ENCODE data around the gene CEP131. TPM values are rescaled to one million over a fixed set of nuclear protein-coding genes. Genes with fewer than 3 reads are reported as not detected.

CEP131 gene
- total RNA-seq, 1 donor from 2014 or later: 15.9 TPM

DNA sequence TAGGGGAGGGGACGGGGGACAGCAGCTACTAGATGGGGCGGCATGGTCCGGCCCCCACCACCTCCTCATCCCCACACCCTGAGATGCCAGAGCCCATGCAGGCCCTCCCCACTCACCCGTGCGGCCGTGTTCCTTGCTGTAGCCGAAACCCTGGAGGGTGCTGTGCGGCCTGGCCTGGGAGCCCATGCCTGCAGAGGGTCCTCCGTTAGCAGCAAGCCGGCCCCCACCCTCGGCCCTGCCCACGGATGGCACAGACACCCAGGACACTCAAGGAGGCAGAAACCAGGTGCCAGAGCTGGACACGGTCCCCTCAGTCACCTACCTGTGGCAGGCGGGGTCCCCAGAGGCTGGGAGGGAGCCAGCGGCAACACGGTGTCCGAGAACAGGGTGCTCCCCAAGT is 10.6 kb upstream of the CEP131 start:
- H3K27ac Mint-ChIP-seq: no peak overlapping the region
- peaks cover 37% of the 10 kb centered on the region for H3K4me1 Mint-ChIP-seq
- peaks cover 37% of the 10 kb centered on the region for H3K36me3 Mint-ChIP-seq (ENCODE audit: low read depth)
- no peak for DNase-seq
- H3K27me3 Mint-ChIP-seq: no peaks in the 10 kb centered on the region
- CTCF ChIA-PET: no interaction called here
- H3K4me3 Mint-ChIP-seq: no peak overlapping the region
- intact Hi-C loops (cut with micrococcal nuclease): no loop called here
- TF ChIP-seq, protein P1, sequence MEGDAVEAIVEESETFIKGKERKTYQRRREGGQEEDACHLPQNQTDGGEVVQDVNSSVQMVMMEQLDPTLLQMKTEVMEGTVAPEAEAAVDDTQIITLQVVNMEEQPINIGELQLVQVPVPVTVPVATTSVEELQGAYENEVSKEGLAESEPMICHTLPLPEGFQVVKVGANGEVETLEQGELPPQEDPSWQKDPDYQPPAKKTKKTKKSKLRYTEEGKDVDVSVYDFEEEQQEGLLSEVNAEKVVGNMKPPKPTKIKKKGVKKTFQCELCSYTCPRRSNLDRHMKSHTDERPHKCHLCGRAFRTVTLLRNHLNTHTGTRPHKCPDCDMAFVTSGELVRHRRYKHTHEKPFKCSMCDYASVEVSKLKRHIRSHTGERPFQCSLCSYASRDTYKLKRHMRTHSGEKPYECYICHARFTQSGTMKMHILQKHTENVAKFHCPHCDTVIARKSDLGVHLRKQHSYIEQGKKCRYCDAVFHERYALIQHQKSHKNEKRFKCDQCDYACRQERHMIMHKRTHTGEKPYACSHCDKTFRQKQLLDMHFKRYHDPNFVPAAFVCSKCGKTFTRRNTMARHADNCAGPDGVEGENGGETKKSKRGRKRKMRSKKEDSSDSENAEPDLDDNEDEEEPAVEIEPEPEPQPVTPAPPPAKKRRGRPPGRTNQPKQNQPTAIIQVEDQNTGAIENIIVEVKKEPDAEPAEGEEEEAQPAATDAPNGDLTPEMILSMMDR (IDR thresholded peaks at IDR 0.05): no peak
- ATAC-seq (ENCODE audit: low read depth): no peak
- no peaks in the 10 kb centered on the region for H3K9me3 Mint-ChIP-seq
- POLR2A ChIA-PET: no interaction called here

DNA sequence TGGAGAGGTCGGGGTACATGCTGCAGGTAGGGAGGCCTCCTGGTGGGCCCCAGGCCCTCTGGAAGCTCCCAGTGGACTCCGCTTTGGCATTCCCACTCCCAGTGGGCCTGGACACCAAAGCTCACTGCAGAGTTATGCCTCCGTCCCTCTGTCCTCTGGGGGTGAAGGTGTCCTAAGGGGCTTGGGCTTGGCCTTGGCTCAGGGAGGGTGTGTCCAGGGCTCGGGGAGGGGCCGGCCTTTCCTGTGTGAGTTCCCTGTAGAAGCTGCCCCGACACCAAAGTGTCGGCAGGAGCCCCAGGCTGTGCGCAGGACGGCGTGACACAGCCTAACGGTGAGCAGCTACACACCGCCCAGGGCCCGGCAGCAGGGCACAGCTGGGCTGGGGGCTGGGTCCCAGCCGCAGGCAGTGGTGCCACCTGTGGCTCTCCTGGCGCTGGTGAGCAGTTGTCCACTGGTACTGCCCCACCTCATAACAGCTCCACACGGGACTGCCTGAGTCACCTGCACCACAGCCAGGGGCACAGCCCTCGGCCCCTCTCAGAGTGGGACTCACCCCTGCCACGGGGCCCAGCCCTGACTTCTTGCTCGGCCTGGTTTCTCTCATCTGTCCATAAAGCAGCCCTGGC is 10.0 kb upstream of the CEP131 start:
- intact Hi-C loops (cut with micrococcal nuclease): no loop called here
- no peaks in the 10 kb centered on the region for H3K9me3 Mint-ChIP-seq
- CTCF ChIA-PET: no interaction called here

DNA sequence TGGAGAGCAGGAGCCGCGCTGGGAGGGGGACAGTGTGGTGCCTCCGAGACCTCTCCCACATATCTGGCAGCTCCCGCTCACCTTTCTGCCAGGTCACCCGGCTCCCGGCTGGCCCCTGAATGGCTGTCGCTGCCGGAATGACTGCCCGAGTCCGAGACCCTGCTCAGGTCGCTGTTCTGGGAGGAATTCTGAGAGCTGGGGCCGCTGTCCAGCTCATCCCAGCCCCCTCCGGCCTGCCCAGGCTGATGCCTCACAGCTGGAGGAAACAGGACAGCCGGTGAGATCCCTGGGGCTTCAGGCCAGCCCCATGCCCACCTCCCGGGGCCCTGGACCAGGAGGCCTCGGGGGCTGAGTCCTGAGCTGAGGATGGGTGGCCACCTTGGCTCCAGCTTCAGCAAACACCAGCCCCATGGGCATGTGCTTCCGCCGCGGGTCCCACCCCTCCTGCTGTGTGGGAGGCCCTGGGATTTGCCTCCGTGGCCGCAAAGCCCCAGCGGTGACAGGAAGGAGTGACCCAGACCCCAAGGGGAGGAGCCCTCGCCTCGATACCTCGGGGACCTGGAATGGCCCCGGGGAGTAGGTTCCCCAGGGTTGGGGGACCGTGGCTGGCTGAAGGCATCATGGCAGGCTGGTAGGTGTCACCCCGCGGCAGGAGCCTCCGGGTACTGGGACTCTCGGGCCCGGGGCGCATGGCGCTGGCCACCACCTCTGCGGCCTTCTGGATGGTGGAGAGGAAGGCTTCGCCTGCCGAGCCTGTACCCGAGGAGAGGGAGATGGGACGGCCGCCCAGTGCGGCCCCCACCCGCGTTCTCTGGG is 9.2 kb upstream of the CEP131 start:
- no peak for DNase-seq
- peaks cover 34% of the 10 kb centered on the region for H3K36me3 Mint-ChIP-seq (ENCODE audit: low read depth)
- no peaks in the 10 kb centered on the region for H3K27me3 Mint-ChIP-seq
- CTCF ChIA-PET: no interaction called here
- no peaks in the 10 kb centered on the region for H3K9me3 Mint-ChIP-seq
- TF ChIP-seq, protein P1 (IDR thresholded peaks at IDR 0.05): no peak
- no peak for ATAC-seq (ENCODE audit: low read depth)
- no peak overlapping the region for H3K4me3 Mint-ChIP-seq
- POLR2A ChIA-PET: no interaction called here
- H3K27ac Mint-ChIP-seq: no peak overlapping the region
- intact Hi-C loops (cut with micrococcal nuclease): no loop called here
- H3K4me1 Mint-ChIP-seq: peaks cover 36% of the 10 kb centered on the region

More for the DNA sequence above, 10.0 kb upstream of the CEP131 start:
- POLR2A ChIA-PET: no interaction called here
- DNase-seq: no peak
- Mint-ChIP-seq H3K4me3 (no peak overlapping the region), H3K27ac (no peak overlapping the region), H3K36me3 (ENCODE audit: low read depth) (peaks cover 35% of the 10 kb centered on the region), H3K27me3 (no peaks in the 10 kb centered on the region), H3K4me1 (peaks cover 38% of the 10 kb centered on the region)
- no peak for ATAC-seq (ENCODE audit: low read depth)
- TF ChIP-seq, protein P1 (IDR thresholded peaks at IDR 0.05): no peak

DNA sequence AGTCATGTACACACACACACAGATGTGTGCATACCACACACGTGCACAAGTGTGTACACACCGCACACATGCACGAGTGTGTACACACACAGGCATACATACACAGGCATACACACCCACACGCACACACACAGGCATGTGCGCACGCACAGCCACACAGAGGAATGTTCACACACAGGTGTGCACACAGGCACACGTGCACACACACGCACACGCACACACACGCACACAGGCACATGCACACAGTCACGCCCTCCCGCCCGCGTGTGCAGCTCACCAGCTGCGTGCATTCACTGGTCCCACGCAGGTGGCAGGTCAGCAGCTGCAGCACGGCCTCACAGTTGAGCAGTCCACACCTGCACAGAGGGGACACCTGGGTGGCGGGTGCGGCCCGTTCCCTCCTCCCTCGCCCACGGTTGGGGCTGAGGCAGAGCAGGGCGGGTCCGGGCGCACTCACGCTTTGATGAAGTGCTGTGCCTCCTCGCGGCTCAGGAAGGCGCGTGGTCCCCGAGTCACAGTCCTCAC is 8.4 kb upstream of the CEP131 start:
- H3K4me1 Mint-ChIP-seq: peaks cover 34% of the 10 kb centered on the region
- no peaks in the 10 kb centered on the region for H3K9me3 Mint-ChIP-seq
- CTCF ChIA-PET: no interaction called here
- peaks cover 34% of the 10 kb centered on the region for H3K36me3 Mint-ChIP-seq (ENCODE audit: low read depth)
- ATAC-seq (ENCODE audit: low read depth): no peak
- no peak overlapping the region for H3K27ac Mint-ChIP-seq
- H3K27me3 Mint-ChIP-seq: no peaks in the 10 kb centered on the region
- intact Hi-C loops (cut with micrococcal nuclease): no loop called here
- TF ChIP-seq, protein P1 (IDR thresholded peaks at IDR 0.05): no peak
- no peak for DNase-seq
- no peak overlapping the region for H3K4me3 Mint-ChIP-seq
- POLR2A ChIA-PET: no interaction called here

DNA sequence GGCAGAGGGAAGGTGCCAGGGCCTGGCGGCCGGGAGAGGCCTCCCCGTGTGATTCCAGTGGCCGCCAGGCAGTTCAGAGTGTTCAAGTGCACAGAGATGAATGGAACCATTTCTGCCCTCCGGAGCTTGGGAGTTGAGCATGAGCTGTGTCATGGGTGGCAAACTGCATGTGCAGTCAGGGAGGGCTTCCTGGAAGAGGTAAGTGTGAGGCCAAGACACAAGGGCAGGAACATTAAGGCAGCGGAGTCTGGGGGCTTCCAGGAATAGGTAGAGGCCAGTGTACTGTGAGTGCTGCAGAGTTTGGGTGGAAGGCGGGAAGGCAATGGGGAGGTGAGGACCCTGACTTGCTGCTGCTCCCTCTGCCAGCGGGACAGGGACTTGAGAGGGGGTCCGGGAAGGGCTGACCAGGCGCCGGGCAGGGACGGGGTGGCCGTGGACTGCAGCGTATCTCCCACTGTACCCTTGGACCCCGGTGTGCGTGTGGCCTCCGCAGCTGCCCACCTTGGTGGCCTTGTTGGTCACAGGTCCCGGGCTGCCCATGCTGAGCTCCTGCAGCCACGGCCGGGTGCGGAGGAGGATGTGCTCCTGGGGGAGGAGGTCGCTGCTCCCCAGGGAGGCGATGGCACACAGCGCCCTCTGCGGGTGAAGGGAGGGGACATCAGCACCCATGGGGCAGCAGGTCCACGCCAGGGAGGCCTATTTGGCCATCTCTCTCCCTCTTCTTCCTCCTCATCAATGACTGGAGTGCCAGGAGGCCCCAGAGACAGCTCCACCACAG is 7.5 kb upstream of the CEP131 start:
- ATAC-seq (ENCODE audit: low read depth): no peak
- no peak overlapping the region for H3K4me3 Mint-ChIP-seq
- no peaks in the 10 kb centered on the region for H3K27me3 Mint-ChIP-seq
- ChIA-PET POLR2A (interaction anchor here (2.9 kb wide), 1 partner anchor 8 kb away, joined by 52 read pairs; the partner anchor contains the start of genes NDUFAF8 and TEPSIN), CTCF (no interaction called here)
- H3K36me3 Mint-ChIP-seq (ENCODE audit: low read depth): peaks cover 34% of the 10 kb centered on the region
- DNase-seq: no peak
- TF ChIP-seq, protein P1 (IDR thresholded peaks at IDR 0.05): no peak
- H3K27ac Mint-ChIP-seq: no peak overlapping the region
- intact Hi-C loops (cut with micrococcal nuclease): no loop called here
- H3K9me3 Mint-ChIP-seq: no peaks in the 10 kb centered on the region
- peaks cover 32% of the 10 kb centered on the region for H3K4me1 Mint-ChIP-seq

All from activated B cell treated with CpG ODN at 0.5 μM for 24 hours (primary cell).